ENCODE results near the gene OSGEPL1. TPM values are rescaled to one million over a fixed set of nuclear protein-coding genes. Genes with fewer than 3 reads are reported as not detected.

The OSGEPL1 gene, protein sequence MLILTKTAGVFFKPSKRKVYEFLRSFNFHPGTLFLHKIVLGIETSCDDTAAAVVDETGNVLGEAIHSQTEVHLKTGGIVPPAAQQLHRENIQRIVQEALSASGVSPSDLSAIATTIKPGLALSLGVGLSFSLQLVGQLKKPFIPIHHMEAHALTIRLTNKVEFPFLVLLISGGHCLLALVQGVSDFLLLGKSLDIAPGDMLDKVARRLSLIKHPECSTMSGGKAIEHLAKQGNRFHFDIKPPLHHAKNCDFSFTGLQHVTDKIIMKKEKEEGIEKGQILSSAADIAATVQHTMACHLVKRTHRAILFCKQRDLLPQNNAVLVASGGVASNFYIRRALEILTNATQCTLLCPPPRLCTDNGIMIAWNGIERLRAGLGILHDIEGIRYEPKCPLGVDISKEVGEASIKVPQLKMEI
- total RNA-seq, result 9.4 TPM
- long read RNA-seq, partial matches to known transcripts, result 0 of 24 reads
- long read RNA-seq, other reads (novel, unspliced or antisense), result 23 of 24 reads

DNA sequence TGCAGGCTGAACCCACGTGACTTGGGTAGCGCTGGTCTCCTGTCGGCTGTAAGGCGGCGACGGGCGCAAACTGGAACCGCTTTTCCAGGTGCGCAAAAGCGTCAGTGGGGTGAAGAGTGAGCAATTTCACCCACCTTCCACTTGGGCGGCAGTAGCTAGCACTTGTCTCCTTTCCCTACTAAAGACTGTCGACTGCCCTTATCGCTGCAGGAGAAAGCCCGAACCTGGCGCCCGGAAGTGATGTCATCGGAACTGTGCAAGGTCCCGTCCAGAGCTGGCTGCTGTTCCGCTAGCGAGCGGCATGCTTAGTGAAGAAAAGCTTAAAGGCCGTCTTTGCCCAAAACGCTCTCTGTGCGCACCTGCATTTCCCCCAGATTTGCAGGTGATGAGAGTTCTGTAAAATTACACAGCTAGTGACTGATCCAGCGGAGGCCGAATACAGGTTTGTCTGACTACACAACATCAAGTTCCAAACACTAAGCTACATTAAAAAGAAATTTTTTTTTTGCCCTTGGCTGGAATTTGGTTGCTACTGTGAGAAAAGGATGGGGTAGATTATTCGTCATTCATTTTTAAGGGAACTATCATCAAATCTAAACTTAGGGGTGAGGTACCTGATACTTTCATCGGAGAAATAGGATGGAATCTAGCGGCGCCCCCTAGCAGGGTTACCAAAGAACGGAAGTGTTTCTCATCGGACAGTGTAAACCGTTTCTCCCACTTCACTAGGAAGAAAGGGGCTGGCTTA, at the start of gene OSGEPL1:
OSGEPL1 (minus strand) TSS at position 242 of the 748 bp plus-strand sequence. CDS start 1,152 bp downstream, outside the sequence.
- DNase-seq, result peak; percentile 97
- intact Hi-C loops (cut with DNase I), result loop anchor here (10.0 kb wide), 1 partner anchor 88 kb away; the partner anchor contains the start of gene ANKAR
- ATAC-seq (ENCODE audit: poor library complexity), result peak; percentile 98

DNA sequence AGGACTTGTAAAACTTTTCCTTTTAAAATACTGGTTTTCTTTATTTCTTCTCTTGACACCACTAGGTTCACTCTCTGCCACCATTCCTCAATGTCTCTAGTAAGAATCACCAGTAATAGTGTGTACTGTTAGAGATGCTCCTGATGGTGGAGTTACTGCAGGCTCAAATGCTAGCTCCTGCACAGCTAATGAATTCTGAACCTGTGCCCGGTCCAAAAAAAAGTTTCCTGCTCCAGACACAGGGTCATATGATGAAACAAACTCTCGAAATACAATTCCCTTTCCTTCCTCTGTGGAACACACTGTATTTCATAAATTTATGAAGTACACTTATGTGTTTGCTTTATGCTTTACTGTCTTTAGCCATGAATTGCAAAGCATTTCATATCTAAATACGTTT, 40.8 kb upstream of the OSGEPL1 start:
- DNase-seq, result no peak
- intact Hi-C loops (cut with DNase I), result no loop called here
- ATAC-seq (ENCODE audit: poor library complexity), result no peak

DNA sequence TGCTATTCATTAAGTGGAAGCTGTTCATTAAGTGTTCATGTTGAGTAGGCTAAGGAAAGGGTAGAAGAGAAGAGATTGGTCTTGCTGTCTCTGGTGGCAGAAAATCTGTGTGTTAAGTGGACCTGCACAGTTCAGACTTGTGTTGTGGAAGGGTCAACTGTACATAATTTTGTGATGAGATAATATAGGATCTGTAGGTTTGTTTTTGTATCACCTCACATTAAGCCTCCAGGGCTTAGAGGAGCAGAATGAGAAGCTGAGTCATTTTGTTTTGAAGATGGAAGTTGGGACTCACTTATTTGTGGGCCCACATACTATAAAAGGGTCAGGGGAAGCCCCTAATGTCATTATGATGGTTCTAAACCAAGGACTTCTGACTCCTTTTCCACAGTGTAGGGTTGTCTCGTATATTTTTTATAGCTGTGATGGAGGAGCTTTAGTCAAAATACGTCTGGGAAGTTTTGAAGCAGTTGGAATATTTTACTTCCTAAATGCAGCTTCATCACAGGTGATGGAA, 39.9 kb upstream of the OSGEPL1 start:
- intact Hi-C loops (cut with DNase I), result no loop called here
- ATAC-seq (ENCODE audit: poor library complexity), result no peak
- no peak for DNase-seq

DNA sequence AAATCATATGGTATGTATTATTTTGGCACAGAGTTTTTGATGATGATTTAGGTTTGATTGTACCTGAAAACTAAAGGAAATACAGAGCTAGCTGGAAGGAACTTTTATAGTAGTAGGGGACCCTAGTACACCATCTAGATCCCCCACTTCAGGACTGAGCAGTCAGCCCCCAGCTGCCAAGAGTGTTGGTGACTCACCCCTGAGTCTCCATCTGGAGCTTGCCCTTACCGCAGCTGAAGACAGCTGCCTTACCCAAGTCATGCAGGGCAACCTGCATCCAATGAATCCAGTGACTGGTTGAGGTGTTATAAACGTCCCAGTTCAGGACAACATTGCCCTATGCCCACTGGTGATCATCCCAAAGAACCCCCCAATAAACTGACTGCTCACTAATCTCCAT, 36.9 kb upstream of the OSGEPL1 start:
- no peak for ATAC-seq (ENCODE audit: poor library complexity)
- no peak for DNase-seq
- intact Hi-C loops (cut with DNase I), result no loop called here

DNA sequence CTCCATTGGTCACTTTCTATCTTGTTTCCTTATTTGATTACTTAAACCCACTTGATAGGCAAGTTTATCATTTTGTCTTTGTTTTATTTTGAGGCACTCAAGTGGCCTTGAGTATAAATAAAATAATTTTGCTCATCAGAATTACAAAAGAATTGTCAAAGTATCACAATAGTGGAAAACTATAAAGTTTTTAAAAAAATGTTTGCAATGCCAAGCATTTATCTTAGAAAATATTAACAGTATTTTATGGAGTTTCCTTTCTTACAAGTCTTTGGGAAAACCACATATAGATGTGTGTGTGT, 36.4 kb upstream of the OSGEPL1 start:
- DNase-seq (no peak), ATAC-seq (ENCODE audit: poor library complexity) (no peak)
- intact Hi-C loops (cut with DNase I), result no loop called here

DNA sequence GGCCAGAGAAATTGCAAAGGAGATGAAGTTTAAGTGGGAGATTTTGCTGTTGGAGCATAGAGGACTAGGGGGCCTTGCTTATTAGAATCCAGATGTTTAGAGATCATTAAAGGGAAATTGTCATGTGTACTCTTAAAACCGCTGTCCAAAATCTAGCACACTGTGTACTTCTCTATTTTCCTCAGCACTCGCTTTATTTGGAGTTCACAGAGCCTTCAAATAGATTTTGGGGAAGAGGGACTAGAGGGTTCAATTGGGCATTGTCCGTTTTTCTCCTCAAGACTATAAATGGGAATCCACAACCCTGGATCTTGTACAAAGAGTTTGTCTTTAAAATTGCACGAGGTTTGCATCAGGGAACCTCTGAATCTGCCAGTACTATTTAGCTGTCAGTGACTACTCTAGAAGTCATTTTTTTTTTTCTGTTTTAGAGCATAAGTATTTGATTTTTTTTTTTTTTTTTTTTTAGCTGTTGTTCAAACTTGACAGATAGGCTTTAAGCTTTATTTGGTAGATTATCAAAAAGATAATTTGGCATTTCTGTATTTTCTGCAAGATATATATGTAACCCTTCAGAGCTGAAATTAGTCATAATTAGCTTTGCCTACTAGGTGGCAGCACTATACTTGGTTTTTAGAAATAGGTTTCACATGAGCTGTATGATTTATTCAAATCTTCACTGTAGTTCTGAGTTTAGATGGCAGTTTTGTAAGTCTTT, 35.9 kb upstream of the OSGEPL1 start:
- intact Hi-C loops (cut with DNase I), result no loop called here
- DNase-seq, result no peak
- ATAC-seq (ENCODE audit: poor library complexity), result peak; percentile 74

DNA sequence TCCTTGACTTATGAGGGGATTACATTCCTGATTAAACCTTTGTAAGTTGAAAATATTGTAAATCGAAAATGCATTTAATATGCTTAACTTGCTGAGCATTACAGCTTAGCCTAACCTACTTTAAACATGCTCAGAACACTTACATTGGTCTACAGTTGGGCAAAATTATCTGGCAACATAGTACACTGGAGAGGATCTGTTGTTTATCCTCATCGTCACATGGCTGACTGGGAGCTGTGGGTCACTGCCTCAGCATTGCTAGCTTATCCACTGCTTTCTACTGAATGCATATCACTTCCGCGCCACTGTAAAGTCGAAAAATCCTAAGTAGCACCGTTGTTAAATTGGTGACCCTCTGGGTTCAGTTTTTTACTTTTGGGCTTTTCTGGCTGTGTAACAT, 35.3 kb upstream of the OSGEPL1 start:
- ATAC-seq (ENCODE audit: poor library complexity) (no peak), DNase-seq (no peak)
- intact Hi-C loops (cut with DNase I), result no loop called here

DNA sequence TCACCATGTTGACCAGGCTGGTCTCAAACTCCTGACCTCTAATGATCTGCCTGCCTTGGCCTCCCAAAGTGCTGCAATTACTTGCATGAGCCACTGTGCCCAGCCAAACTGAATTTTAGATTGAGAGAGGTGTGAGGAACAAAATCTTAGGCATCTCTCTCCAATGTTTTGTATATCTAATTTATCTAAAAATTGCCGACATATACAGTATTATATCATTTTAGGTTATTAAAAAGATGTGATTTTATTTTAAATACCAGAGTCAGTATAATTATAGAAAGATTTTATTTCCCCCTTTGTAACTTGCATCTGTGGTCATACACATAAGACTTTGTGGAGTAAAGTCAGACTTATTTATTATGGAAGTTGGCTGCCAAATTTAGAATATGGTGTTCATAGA, 31.7 kb upstream of the OSGEPL1 start:
- ATAC-seq (ENCODE audit: poor library complexity), result no peak
- intact Hi-C loops (cut with DNase I), result no loop called here
- DNase-seq, result no peak

DNA sequence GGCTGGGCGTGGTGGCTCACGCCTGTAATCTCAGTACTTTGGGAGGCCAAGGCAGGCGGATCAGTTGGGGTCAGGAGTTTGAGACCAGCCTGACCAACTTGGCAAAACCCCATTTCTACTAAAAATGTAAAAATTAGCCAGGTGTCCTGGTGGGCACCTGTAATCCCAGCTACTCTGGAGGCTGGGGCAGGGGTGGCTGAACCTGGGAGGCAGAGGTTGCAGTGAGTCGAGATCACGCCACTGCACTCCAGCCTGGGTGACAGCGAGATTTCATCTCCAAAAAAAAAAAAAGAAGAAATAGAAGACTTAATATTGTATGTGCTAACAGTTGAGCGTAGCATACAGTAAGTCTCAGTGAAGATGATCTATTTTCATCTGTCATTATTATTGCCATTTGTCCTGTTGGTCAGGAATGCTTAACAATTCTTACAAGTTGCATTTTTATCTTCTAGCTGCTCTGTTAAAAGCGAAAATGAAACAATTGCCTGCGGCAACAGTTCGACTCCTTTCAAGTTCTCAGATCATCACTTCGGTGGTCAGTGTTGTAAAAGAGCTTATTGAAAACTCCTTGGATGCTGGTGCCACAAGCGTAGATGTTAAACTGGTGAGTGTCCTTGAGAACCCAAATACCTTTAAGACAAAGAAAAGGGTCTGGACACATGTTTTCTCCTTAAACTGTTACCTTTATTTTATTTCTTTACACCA, 28.9 kb upstream of the OSGEPL1 start:
- no peak for DNase-seq
- no peak for ATAC-seq (ENCODE audit: poor library complexity)
- intact Hi-C loops (cut with DNase I), result no loop called here

DNA sequence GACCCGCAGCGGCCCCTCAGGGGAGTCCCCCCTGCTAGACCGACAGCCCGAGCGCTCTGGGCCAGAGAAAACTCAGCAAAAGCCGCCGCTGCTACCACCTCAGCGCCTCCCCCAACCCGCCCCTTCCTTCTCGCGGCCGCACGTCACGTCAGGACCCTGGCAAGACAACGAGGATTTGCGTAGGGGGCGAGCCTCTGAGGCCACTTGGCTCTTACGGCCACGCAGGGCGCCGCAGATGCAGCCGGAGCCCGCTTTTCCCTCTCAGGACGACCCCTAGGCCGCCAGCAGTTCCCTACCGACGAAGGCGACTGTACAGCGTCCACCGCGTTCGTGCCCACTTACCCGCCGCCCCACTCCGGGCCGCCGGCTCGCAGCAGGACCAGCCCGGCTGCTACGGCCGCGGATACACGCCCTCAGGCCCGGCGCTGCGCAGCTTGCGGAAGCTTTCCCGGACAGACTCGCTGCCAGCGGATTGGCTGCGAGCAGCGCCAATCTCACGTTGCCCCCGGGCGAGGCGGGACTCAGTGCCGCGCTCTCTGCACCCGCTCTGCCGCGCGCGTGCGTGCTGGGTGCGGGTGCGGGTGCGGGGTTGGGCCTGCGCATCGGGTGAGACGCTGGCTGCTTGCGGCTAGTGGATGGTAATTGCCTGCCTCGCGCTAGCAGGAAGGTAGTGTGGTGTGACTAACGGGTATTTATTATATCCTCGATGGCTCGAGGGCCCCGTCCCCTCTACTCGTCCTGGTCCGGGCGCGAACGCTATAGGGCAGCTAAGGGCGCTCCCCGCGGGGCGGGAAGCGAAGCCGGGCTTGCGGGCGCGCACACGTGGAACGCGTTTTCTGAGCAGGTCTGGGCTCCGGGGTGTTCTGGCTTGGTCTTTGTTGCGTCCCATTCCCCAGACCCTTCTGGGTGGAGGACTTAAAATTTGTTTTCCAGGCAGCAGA, 21.6 kb upstream of the OSGEPL1 start, which contains the start of the genes ORMDL1 and PMS1:
ORMDL1 (minus strand) TSS at position 413 of the 941 bp plus-strand sequence. CDS start 1,744 bp downstream, outside the sequence.
PMS1 (plus strand) TSS at position 524 of the 941 bp plus-strand sequence. CDS start 7,360 bp downstream, outside the sequence.
- intact Hi-C loops (cut with DNase I), result no loop called here
- DNase-seq (peak; percentile 98), ATAC-seq (ENCODE audit: poor library complexity) (peak; percentile 99)

DNA sequence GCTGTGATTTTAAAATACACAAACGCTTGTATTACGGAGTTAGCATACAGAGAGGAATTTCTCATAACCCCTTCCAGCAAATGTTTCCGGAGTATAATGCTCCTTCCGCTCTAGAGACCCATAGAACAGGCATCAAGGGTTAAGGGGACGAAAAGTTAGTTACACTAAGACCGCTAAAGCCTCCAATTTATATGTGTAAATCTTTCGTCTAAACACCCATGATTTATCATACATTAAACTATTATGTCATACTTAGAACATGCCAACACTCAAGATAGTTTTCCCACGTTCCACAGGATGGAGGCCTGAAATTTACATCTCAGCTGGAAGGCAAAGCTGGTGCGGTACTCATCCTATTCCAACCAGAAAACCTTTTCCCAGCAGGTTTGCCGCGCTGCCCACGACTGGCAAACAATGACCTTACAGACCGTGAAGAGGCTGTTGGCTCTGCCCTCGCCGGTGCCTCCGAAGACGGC, 20.9 kb upstream of the OSGEPL1 start:
- ATAC-seq (ENCODE audit: poor library complexity) (peak; percentile 14), DNase-seq (no peak)
- intact Hi-C loops (cut with DNase I), result no loop called here

DNA sequence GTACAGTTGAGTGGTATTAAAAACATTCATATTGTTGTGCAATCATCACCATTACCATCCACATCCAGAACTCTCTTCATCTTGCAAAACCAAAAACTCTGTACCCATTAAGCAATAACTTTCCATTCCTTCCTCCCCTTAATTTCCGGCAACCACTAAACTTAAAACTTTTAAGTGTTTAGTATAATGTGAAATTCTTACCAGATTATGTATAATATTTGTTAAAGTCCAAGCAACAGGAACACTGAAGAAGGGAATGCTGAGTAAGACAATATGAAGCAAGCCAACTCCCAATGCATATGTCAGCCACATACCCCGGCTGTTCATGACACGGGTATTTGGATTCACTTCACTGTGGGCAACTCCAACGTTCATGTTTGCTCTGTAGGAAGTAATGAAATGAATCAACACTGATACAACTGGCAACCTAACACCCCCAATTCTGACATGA, 19.7 kb upstream of the OSGEPL1 start:
- intact Hi-C loops (cut with DNase I), result no loop called here
- ATAC-seq (ENCODE audit: poor library complexity), result no peak
- DNase-seq, result no peak

DNA sequence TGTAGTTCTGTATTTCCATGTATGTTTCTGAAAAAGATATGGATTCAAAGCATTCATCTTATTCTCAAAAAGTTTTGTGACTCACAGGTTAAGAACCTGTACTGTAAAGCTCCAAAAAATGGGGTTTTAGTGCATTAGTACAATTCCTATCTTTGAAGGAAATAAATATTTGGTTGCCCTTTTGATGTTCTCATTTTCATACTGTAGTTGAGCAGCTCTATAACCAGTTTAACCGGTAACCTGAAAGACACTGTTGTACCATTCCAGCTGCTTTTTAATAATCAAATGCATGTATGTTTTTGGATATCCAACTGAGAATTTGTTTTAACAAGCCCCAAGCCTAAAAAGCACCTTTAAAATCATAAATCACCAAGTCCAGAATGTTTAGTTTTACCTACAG, 9.6 kb upstream of the OSGEPL1 start:
- no peak for DNase-seq
- intact Hi-C loops (cut with DNase I), result no loop called here
- no peak for ATAC-seq (ENCODE audit: poor library complexity)

DNA sequence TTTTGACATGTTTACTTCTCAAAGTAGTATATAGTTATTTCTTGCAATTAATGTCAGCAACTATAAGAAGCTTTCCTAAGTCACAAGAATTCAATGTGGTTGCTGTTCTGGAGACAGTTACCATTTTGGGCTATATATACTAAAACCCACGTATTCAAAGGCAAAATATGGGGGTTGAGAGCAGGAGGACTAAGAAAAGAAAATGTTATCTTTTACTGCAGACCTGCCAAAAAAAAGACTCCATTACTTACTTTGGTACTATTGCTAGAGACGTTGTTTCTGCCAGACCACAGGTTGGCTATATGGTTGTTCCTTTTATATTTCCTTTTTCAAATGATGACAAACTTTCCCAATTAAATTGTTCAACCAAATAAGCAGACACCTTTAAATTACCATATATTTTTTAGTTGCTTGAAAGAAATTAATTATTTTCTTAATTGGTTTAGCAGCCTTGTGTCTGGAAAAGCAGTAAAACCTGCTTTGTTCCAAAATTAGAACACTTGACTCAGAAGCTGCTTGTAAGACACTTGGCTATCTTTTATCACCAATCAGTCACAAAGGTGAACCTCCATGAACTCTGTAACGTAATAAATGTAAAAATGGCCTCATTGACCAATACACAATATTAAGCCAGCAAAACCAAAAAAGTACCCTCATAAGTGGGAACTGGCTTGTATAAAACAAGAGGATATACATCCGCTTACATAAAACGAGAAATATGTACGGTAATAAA, 8.2 kb upstream of the OSGEPL1 start:
- ATAC-seq (ENCODE audit: poor library complexity) (no peak), DNase-seq (no peak)
- intact Hi-C loops (cut with DNase I), result no loop called here

DNA sequence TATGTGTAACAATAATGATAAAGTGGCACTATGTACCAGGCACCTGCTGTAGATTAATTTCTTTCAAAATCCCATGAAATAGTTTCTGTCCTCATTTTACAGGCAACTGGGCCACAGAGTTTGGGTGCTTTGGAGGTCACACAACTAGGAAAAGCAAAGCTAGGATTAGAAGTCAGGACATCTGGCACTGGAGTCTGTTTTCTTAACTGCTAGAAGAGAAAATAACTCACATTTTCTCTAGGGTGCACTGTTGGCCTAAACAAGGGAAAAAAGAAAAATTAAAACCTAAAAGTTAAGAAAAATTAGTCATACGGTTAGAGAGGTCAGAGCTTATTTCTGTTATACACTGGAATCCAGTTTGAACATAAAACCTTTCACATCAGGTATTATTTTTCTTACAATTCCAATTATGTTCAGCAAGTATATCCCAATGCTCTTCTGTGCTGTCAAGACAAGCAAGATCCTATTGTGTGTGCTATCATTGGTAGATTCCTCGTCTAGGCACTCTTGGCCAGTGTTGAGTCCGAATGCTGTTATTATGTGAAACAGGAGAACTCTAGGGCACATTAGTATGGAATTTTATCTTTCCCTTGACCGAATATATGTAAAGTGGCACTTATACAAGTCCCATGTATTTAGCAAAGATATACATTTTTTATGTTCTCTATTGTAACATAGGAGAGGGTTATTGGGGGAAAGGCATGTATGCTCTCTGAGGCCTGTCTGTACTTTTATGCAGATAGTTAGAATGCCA, 1.5 kb upstream of the OSGEPL1 start:
- DNase-seq (no peak), ATAC-seq (ENCODE audit: poor library complexity) (no peak)
- intact Hi-C loops (cut with DNase I), result loop anchor here (10.0 kb wide), 1 partner anchor 89 kb away; the partner anchor contains the start of gene ANKAR

DNA sequence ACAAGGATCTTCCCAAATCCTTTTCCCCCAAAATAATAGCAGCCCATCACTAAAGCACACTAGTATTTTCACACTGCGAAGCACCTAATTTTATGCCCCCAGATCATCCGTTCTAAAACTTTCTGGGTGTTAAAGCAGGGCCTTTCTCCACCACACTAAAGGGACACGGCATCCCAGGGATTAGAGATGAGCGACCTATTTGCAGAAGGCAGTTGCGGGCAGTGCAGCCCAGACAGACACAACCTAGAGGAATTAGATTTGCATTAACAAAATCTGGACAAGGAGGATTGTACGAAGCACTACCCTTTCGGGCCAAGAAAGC, 402 bp downstream of the OSGEPL1 start:
- intact Hi-C loops (cut with DNase I), result loop anchor here (10.0 kb wide), 1 partner anchor 87 kb away; the partner anchor contains the start of gene ANKAR
- no peak for DNase-seq
- no peak for ATAC-seq (ENCODE audit: poor library complexity)

Data from Right ventricle myocardium superior (tissue), 1 donor.